GM12865 (cell line): ENCODE measurements around the gene PEX11G.

Experiments used
- DNase-seq: peaks from one replicate; pipeline ENCODE4 v3.0.0; 2010; ENCODE audit warnings: low read depth
- H3K4me3 ChIP-seq: 2 replicates; pipeline ENCODE4 v1.5.1; 2011; ENCODE audit warnings: mild to moderate bottlenecking, low read depth, low read length, control low read depth
- TF ChIP-seq, protein P1 (sequence below): IDR thresholded peaks from 2 replicates; pipeline ENCODE4 v1.5.1; 2011; ENCODE audit warnings: low read length, control low read depth, low read depth, inconsistent platforms; ENCODE audit not compliant: insufficient read depth; ENCODE audit errors: missing control alignments

PEX11G gene

GRCh38 chr19:7461841-7462629, 26.8 kb downstream of the PEX11G start:
- H3K4me3 ChIP-seq: no peak overlapping the region
- no peak for DNase-seq
- TF ChIP-seq, protein P1, sequence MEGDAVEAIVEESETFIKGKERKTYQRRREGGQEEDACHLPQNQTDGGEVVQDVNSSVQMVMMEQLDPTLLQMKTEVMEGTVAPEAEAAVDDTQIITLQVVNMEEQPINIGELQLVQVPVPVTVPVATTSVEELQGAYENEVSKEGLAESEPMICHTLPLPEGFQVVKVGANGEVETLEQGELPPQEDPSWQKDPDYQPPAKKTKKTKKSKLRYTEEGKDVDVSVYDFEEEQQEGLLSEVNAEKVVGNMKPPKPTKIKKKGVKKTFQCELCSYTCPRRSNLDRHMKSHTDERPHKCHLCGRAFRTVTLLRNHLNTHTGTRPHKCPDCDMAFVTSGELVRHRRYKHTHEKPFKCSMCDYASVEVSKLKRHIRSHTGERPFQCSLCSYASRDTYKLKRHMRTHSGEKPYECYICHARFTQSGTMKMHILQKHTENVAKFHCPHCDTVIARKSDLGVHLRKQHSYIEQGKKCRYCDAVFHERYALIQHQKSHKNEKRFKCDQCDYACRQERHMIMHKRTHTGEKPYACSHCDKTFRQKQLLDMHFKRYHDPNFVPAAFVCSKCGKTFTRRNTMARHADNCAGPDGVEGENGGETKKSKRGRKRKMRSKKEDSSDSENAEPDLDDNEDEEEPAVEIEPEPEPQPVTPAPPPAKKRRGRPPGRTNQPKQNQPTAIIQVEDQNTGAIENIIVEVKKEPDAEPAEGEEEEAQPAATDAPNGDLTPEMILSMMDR: no peak

GRCh38 chr19:7460562-7460966, 28.3 kb downstream of the PEX11G start:
- TF ChIP-seq, protein P1: no peak
- no peak overlapping the region for H3K4me3 ChIP-seq
- DNase-seq: no peak

GRCh38 chr19:7459773-7460172, 29.1 kb downstream of the PEX11G start:
- DNase-seq: no peak
- TF ChIP-seq, protein P1: no peak
- no peak overlapping the region for H3K4me3 ChIP-seq

- no peak overlapping the region for H3K4me3 ChIP-seq
- no peak for DNase-seq
- TF ChIP-seq, protein P1: no peak
Observed at GRCh38 chr19:7458675-7459074, 30.2 kb downstream of the PEX11G start.

DNA sequence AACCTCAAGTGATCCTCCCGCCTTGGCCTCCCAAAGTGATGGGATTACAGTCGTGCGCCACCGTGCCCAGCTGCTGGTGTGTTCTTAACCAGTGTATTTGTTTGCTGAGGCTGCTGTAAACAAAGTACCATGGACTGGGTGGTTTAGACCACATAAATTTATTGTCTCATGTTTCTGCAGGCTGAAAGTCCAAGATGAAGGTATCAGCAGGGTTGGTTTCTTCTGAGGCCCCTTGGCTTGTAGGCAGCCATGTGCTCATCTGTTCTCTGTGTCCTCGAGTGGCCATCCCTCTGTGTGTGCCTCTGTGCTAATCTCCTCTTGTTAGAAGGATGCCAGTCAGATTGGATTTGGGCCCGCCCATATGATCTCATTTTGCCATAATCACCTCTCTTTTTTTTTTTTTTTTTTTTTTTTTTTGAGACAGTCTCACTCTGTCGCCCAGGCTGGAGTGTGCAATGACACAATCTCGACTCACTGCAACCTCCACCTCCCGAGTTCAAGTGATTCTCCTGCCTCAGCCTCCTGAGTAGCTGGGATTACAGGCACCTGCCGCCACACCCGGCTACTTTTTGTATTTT, 31.8 kb downstream of the PEX11G start:
- no peak overlapping the region for H3K4me3 ChIP-seq
- TF ChIP-seq, protein P1: no peak
- DNase-seq: no peak

DNA sequence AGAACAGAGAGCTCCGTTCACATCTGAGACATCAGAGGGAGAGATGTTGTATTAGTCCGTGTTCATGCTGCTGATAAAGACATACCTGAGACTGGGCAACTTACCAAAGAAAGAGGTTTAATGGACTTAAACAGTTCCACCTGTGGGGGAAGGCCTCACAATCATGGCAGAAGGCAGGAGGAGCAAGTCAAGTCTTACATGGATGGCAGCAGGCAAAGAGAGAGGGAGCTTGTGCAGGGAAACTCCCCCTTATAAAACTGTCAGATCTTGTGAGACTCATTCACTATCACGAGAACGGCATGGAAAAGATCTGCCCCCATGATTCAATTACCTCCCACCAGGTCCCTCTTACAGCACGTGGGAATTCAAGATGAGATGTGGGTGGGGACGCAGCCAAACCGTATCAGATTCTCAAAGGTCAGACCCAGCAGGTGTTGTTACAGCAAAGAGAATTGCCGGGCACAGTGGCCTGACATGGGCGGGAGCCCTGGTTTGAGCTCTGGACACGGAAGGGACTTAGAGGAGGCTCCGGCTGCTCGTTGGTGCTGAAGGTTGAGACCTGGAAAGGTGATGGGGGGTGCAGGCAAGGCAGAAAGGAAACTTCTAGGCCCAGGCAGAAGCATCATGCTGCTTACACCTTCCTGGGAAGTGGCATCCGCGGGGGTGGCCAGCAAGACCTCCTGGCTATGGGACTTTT, 33.1 kb downstream of the PEX11G start:
- DNase-seq: no peak
- TF ChIP-seq, protein P1: no peak
- H3K4me3 ChIP-seq: no peak overlapping the region
